K562 (cell line): ENCODE measurements around the gene ASIP. TPM values are rescaled to one million over a fixed set of nuclear protein-coding genes. Genes with fewer than 3 reads are reported as not detected.

ENCODE experiments used
- CBX3 ChIP-seq, 2 experiments: IDR thresholded peaks; 1 replicate in 1 of 2; 2 replicates in 1 of 2; pipeline ENCODE4 v1.6.1; 2012; ENCODE audit warnings: inconsistent platforms in 2 of 2, low read length in 2 of 2, borderline replicate concordance in 1 of 2, control low read depth in 1 of 2
- CREB1 ChIP-seq, 2 experiments: sonication (generic) in 1 of 2; formaldehyde crosslinking in 1 of 2; IDR thresholded peaks; 2 replicates each; pipeline versions ENCODE4 v1.6.1 to v1.8.0; 2012 to 2022; ENCODE audit warnings: inconsistent platforms in 1 of 2, mild to moderate bottlenecking in 1 of 2, missing genetic modification reagents in 1 of 2, moderate library complexity in 1 of 2
- FOSL1 ChIP-seq: fragments of 200-800 bp; sonication (Bioruptor generic); conservative IDR thresholded peaks from 2 replicates; pipeline ENCODE4 v1.6.1; 2016; ENCODE audit warnings: missing genetic modification characterization, missing compliant biosample characterization
- KAT2B ChIP-seq: IDR thresholded peaks from one replicate; pipeline ENCODE4 v1.6.1; 2012; ENCODE audit warnings: low read depth, mild to moderate bottlenecking, control low read depth, inconsistent platforms, low read length, moderate library complexity
- KDM4B ChIP-seq, 2 experiments: fragments of 450-650 bp in 1 of 2; sonication (generic) in 1 of 2; IDR thresholded peaks; 2 replicates each; pipeline ENCODE4 v1.6.1; 2016 to 2017; ENCODE audit warnings: borderline replicate concordance in 2 of 2, antibody characterized with exemption in 1 of 2, low read depth in 1 of 2, mild to moderate bottlenecking in 1 of 2
- KHSRP ChIP-seq: fragments of 450-650 bp; IDR thresholded peaks from 2 replicates; pipeline ENCODE4 v1.6.1; 2017
- NR2C2 ChIP-seq, 2 experiments: fragments of 200-800 bp in 1 of 2; sonication (Bioruptor generic) in 1 of 2; sonication (generic) in 1 of 2; formaldehyde crosslinking in 1 of 2; IDR thresholded peaks; 2 replicates each; pipeline versions ENCODE4 v1.6.1 to v1.8.0; 2016 to 2022; ENCODE audit warnings: mild to moderate bottlenecking in 1 of 2, missing compliant biosample characterization in 1 of 2, missing genetic modification characterization in 1 of 2, missing genetic modification reagents in 1 of 2
- NRF1 ChIP-seq, 2 experiments: fragments of 450-650 bp; IDR thresholded peaks in 1 of 2; conservative IDR thresholded peaks in 1 of 2; 2 replicates each; pipeline ENCODE4 v1.6.1; 2014; ENCODE audit warnings: mild to moderate bottlenecking in 2 of 2
- ZKSCAN3 ChIP-seq: fragments of 250-450 bp; sonication (Bioruptor Pico); IDR thresholded peaks from 2 replicates; pipeline ENCODE4 v1.4.0; 2020
- ZNF431 ChIP-seq: sonication (generic); formaldehyde crosslinking; IDR thresholded peaks from 2 replicates; pipeline ENCODE4 v1.8.0; 2022; ENCODE audit warnings: mild to moderate bottlenecking, missing genetic modification reagents
- ZNF444 ChIP-seq: fragments of 250-450 bp; sonication (Bioruptor Pico); IDR thresholded peaks from 2 replicates; pipeline ENCODE4 v1.4.0; 2020; ENCODE audit warnings: mild to moderate bottlenecking, moderate library complexity
- ZNF644 ChIP-seq: fragments of 200-800 bp; sonication (Bioruptor generic); IDR thresholded peaks from 2 replicates; pipeline ENCODE4 v1.6.1; 2016; ENCODE audit warnings: low read depth, missing genetic modification characterization, missing compliant biosample characterization
- ZNF764 ChIP-seq: fragments of 250-450 bp; sonication (Bioruptor Pico); IDR thresholded peaks from 2 replicates; pipeline ENCODE4 v1.4.0; 2020; ENCODE audit warnings: low read depth, mild to moderate bottlenecking, moderate library complexity
- ZNF778 ChIP-seq: fragments of 450-650 bp; formaldehyde crosslinking; IDR thresholded peaks from 2 replicates; pipeline ENCODE4 v1.4.0; 2020; ENCODE audit warnings: mild to moderate bottlenecking, moderate library complexity
- polyA plus RNA-seq, 8 experiments: library from polyadenylated mRNA; depleted of rRNA in 4 of 8; stranded (reverse) in 5 of 8; unstranded in 3 of 8; fragments of >200 nt; fragmentation: Nextera tagmentation in 2 of 8; fragmentation: Illumina TruSeq in 1 of 8; extraction: Ambion mirVana in 2 of 8; extraction: Trizol in 1 of 8; gene quantifications; 2 replicates each; pipeline versions ENCODE4 v1.2.1 to v1.2.3, GENCODE V29; 2011 to 2014; ENCODE audit warnings: inconsistent platforms in 1 of 8, missing spikeins in 1 of 8
- total RNA-seq, 7 experiments: library from RNA; depleted of rRNA in 6 of 7; stranded (reverse); fragments of >200 nt in 6 of 7; fragmentation: Illumina TruSeq in 2 of 7; extraction: Trizol in 2 of 7; gene quantifications; 2 replicates each; pipeline versions ENCODE4 v1.2.1 to v1.2.3, GENCODE V29; 2011 to 2021; ENCODE audit warnings: low replicate concordance in 1 of 7
- TF ChIP-seq, protein P1 (sequence below): fragments of 250-450 bp; sonication (Bioruptor Pico); IDR thresholded peaks from 2 replicates; pipeline ENCODE4 v1.4.0; 2020
- TF ChIP-seq, protein P2 (sequence below): fragments of 450-650 bp; IDR thresholded peaks from 2 replicates; pipeline ENCODE4 v1.6.1; 2016; ENCODE audit warnings: low read depth
- TF ChIP-seq, protein P3 (sequence below): fragments of 450-650 bp; IDR thresholded peaks from 2 replicates; pipeline ENCODE4 v1.6.1; 2016; ENCODE audit warnings: missing biosample characterization, missing genetic modification characterization

Gene ASIP
- total and polyA plus RNA-seq, 9 of the 15 experiments (the other 6 are each of a cell fraction or from before 2014, with no cell fraction given): not detected

DNA sequence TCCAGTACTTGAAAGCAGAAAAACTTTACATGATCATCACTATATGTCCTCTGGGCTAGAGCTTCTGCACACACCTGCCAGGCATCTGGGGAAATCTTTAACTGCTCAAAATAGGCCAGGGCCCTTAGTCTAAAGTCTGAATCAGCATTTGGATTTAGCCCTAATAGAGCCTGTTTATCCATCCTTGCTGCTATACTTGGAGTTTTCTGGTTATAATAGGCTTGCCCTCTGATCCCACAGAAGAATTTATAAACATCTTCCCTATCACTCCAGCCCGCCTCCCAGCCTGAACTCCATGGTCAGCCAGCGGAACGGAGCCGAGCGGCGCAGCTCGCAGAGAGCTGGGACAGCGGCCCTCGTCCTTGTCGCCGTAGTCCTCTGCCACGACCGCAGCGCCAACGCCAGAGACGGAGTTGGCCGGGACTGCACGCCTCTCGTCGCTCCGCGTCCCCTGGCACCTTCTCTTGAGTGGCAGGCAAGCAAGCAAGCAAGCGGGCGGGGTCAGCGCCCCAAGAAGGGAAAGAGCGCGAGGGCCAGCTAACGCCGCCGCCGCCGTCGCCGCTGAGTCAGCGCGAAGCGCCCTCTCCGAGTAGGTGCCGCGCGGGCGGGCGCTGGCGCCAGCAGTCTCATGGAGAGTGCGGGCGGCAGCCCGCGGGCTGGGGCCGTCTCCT lies 25.4 kb upstream of the ASIP start (continued):
- TF ChIP-seq, protein P1, sequence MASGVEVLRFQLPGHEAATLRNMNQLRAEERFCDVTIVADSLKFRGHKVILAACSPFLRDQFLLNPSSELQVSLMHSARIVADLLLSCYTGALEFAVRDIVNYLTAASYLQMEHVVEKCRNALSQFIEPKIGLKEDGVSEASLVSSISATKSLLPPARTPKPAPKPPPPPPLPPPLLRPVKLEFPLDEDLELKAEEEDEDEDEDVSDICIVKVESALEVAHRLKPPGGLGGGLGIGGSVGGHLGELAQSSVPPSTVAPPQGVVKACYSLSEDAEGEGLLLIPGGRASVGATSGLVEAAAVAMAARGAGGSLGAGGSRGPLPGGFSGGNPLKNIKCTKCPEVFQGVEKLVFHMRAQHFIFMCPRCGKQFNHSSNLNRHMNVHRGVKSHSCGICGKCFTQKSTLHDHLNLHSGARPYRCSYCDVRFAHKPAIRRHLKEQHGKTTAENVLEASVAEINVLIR (CRISPR knock-in tag): no peak
- TF ChIP-seq KAT2B (no peak), ZNF778 (CRISPR knock-in tag) (no peak), ZNF644 (no peak), CREB1 (IDR thresholded peaks at IDR 0.05) (peak; percentile 39; the same call in 1 of the 2 replicates), CREB1 (CRISPR knock-in tag; IDR thresholded peaks at IDR 0.05) (no peak), ZNF444 (CRISPR knock-in tag) (no peak), KDM4B (IDR thresholded peaks at IDR 0.05; ENCODE audit: borderline replicate concordance in 2 of 2, low read depth in 1 of 2) (no peak), ZNF431 (CRISPR knock-in tag) (no peak), NRF1 (conservative IDR thresholded peaks at IDR 0.05 in 1 of 2, IDR thresholded peaks at IDR 0.05 in 1 of 2) (peak; percentile 61 to 70; a peak in 3 of 4 replicates), ZKSCAN3 (CRISPR knock-in tag) (no peak), NR2C2 (CRISPR knock-in tag; IDR thresholded peaks at IDR 0.05) (no peak), NR2C2 (tag; IDR thresholded peaks at IDR 0.05) (no peak), ZNF764 (CRISPR knock-in tag) (no peak), FOSL1 (tag) (peak; percentile 68), KHSRP (no peak), CBX3 (IDR thresholded peaks at IDR 0.05; ENCODE audit: borderline replicate concordance in 1 of 2, low read length in 2 of 2) (no peak)
- TF ChIP-seq, protein P2, sequence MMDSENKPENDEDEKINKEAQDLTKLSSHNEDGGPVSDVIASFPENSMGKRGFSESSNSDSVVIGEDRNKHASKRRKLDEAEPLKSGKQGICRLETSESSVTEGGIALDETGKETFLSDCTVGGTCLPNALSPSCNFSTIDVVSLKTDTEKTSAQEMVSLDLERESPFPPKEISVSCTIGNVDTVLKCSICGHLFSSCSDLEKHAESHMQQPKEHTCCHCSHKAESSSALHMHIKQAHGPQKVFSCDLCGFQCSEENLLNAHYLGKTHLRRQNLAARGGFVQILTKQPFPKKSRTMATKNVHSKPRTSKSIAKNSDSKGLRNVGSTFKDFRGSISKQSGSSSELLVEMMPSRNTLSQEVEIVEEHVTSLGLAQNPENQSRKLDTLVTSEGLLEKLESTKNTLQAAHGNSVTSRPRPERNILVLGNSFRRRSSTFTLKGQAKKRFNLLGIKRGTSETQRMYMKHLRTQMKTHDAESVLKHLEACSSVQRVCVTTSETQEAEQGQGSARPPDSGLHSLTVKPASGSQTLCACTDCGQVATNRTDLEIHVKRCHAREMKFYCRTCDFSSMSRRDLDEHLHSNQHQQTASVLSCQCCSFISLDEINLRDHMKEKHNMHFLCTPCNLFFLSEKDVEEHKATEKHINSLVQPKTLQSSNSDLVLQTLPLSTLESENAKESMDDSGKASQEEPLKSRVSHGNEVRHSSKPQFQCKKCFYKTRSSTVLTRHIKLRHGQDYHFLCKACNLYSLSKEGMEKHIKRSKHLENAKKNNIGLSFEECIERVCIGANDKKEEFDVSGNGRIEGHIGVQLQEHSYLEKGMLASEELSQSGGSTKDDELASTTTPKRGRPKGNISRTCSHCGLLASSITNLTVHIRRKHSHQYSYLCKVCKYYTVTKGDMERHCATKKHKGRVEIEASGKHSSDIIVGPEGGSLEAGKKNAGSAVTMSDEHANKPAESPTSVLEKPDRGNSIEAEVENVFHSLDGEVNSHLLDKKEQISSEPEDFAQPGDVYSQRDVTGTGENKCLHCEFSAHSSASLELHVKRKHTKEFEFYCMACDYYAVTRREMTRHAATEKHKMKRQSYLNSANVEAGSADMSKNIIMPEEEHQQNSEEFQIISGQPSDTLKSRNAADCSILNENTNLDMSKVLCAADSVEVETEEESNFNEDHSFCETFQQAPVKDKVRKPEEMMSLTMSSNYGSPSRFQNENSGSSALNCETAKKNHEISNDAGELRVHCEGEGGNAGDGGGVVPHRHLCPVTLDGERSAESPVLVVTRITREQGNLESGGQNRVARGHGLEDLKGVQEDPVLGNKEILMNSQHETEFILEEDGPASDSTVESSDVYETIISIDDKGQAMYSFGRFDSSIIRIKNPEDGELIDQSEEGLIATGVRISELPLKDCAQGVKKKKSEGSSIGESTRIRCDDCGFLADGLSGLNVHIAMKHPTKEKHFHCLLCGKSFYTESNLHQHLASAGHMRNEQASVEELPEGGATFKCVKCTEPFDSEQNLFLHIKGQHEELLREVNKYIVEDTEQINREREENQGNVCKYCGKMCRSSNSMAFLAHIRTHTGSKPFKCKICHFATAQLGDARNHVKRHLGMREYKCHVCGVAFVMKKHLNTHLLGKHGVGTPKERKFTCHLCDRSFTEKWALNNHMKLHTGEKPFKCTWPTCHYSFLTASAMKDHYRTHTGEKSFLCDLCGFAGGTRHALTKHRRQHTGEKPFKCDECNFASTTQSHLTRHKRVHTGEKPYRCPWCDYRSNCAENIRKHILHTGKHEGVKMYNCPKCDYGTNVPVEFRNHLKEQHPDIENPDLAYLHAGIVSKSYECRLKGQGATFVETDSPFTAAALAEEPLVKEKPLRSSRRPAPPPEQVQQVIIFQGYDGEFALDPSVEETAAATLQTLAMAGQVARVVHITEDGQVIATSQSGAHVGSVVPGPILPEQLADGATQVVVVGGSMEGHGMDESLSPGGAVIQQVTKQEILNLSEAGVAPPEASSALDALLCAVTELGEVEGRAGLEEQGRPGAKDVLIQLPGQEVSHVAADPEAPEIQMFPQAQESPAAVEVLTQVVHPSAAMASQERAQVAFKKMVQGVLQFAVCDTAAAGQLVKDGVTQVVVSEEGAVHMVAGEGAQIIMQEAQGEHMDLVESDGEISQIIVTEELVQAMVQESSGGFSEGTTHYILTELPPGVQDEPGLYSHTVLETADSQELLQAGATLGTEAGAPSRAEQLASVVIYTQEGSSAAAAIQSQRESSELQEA: no peak
- TF ChIP-seq, protein P3, sequence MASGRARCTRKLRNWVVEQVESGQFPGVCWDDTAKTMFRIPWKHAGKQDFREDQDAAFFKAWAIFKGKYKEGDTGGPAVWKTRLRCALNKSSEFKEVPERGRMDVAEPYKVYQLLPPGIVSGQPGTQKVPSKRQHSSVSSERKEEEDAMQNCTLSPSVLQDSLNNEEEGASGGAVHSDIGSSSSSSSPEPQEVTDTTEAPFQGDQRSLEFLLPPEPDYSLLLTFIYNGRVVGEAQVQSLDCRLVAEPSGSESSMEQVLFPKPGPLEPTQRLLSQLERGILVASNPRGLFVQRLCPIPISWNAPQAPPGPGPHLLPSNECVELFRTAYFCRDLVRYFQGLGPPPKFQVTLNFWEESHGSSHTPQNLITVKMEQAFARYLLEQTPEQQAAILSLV (tag): no peak
